EH (cell line): Measurements from ENCODE around the gene ADCY5.
"Not testable (repeated sequence)": the region's sequence is repeated elsewhere in the genome, so short reads cannot be mapped to it uniquely, and the experiment has no call there.

ENCODE experiments used
- DNase-seq: peaks from one replicate; pipeline ENCODE4 v3.0.0-alpha.2; 2015; ENCODE audit warnings: low read depth

The ADCY5 gene

GRCh38 chr3:123448536-123449101 lies at the start of gene ADCY5:
Gene ADCY5, minus strand, starts transcription at chr3:123449090. Its CDS starts 545 bp downstream, at chr3:123448545.
- DNase-seq: no peak

DNA sequence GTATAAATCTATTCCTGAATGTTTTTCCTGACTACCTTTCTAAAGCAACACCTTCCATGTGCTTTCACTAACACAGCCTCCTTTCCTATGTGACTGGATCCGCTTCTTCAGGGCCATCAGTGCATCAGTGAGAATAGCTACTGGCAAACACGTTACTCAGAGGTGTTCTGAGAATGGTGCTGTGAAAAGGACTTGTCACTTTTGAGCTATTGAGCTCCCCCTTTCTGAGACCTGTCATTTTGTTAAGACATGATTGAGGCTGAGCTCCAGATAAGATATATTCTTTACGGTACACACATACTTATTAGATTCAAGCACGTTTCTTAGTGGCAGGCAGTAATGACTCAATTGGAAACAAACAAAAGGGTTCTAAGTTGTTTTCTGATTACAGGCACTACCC lies 45.0 kb upstream of the ADCY5 start:
- no peak for DNase-seq

- no peak for DNase-seq
These were observed 43.2 kb upstream of the ADCY5 start for GRCh38 chr3:123491966-123492587.

- peak; percentile 66 for DNase-seq
These were observed 40.6 kb upstream of the ADCY5 start for GRCh38 chr3:123489400-123490004.

DNA sequence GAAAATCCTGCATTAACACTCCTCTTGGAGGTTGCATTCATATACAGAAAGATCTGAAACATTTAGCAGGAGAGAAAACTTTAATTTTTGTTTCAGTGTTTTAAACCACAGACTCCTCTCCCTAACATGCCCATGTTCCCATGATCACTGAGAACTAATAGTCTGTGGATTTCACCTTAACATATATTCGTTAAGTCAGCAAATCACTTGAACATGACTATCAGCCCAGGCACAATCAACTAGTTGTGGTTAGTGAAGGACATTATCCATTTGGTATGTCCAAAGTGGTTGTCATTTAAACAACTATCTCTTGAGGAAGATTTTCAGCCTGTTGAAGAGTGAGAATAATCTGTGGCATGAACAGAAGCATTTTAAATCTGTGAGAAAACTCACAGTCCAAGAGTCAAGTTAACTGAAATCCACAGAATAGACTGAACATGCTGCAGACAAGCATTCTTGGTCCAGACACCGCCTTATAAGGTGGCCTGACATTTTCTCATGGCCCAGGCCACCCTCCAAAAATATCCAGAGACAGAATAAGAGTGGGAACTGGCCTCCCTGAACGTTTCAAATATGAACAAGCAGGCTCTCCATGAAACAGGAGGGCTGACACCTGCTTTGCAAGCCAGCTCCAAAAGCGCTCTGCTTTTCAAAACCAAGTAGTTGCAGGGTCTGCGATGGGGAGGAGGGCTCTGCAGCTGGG lies 39.9 kb upstream of the ADCY5 start:
- DNase-seq: peak; percentile 3

DNA sequence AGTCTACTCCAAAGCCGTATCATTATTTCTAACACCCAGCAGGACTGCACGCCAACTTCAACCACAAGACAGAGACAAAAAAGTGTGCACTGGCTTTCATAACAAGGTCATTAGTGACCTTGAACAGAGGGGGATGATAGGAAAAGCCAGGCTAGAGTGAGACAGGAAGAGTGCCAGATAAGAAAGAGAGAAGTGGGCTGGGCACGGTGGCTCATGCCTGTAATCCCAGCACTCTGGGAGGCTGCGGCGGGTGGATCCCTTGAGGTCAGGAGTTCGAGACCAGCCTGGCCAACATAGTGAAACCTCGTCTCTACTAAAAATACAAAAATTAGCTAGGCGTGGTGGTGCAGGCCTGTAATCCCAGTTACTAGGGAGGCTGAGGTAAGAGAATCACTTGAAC lies 38.2 kb upstream of the ADCY5 start:
- not testable (repeated sequence) for DNase-seq

- DNase-seq: no peak
These were observed 37.6 kb upstream of the ADCY5 start for GRCh38 chr3:123486460-123486859.

GRCh38 chr3:123485551-123485950 lies 36.7 kb upstream of the ADCY5 start:
- DNase-seq: no peak

DNA sequence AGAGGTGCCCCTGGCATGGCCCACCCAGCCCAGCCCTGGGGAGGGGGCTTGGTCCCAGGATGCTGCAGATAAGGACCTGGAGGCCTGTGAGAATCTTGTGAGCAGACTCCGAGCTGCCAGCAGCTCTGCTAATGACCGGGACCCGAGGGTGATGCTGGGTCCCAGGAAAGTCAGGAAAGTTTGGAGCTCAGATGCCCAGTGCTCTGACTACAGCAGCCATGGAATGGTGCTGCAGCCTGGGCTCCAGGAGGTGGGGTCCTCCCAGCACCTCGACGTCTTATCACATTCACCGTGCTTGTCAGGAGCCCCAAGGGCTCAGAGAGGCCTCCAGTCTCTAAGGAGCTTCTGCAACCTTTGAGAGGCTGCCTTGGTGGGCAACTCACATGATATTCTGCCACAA lies 34.3 kb upstream of the ADCY5 start:
- DNase-seq: no peak

GRCh38 chr3:123481722-123482457 lies 33.0 kb upstream of the ADCY5 start:
- DNase-seq: no peak

- DNase-seq: no peak
These were observed 32.2 kb upstream of the ADCY5 start for GRCh38 chr3:123481071-123481470.

GRCh38 chr3:123480428-123480827 lies 31.5 kb upstream of the ADCY5 start:
- DNase-seq: no peak

DNA sequence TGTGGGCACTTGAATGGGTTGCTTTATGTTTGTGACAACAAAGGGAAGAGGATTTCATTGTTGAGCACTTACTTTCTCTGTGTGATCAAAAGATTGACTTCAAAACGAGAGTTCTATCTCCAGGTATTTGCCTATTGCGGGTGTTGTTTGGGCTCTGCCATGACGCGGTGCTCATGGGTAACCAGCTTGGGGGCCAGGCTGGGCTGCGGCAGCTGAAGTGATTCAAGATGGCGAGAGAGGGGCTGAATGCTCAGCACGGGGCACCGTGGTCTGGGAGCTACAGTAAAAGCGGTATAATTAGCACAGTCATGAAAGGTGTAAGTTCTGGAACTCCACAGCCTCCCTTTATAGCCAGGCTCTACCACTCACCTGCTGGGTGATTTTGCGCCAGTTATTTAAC lies 31.0 kb upstream of the ADCY5 start:
- DNase-seq: no peak

DNA sequence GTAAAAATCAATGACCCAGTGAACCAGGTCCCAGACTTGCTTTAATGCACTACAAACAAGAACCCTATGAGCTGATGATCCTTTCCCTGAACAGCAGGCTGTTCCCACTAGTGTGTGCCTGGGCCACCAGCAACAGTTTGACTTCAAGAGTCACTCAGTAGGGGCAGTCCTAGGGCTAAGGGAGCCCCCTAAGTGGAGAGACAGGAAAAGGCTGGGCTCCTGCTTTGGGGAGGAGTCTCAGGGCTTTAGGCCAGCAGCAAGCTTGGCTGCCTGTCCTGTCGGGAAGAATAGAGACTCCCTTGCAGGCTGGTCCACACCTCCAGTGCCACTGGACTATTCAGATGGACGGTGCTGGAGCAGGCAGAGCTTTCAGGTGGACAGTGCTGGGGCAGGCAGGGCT lies 29.4 kb upstream of the ADCY5 start:
- DNase-seq: no peak

DNA sequence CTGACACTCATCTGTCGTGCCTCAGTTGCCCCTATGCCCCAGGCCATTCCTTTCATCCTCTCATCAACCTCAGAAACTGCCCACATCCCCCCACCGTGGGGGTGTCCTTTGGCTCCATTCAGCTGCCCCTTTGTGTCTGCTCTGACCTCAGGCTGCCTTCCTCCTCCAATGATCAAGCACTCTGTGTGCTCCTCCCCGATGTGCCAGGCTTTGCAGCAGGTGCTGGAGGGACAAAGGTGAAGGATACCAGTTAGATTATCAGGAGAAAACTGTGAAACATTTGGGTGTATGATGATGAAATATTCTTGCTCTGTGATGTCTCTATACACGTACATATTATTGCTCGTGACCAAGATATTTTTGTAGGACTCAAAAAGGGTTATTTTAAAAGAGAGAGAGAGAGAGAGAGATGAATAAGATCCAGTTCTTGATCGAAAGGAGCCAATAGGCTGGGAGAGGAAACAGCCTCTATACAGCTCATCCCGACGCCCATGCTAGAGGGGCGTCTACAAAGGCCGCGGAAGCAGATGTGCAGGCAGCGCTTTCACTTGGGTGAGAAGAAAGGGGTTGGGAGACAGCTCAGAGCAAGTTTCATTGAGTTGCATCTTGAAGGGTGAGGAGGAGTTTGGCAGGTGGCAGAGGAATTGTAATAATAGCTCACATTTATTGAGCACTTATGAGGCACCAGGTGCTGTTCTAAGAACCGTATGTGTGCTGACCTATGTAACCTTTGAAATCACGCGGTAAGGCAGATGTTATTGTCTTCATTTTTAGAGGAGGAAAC lies 28.3 kb upstream of the ADCY5 start:
- DNase-seq: no peak

GRCh38 chr3:123475786-123476185 lies 26.9 kb upstream of the ADCY5 start:
- no peak for DNase-seq

GRCh38 chr3:123471106-123471505 lies 22.2 kb upstream of the ADCY5 start:
- DNase-seq: no peak

GRCh38 chr3:123469323-123469995 lies 20.6 kb upstream of the ADCY5 start:
- no peak for DNase-seq

DNA sequence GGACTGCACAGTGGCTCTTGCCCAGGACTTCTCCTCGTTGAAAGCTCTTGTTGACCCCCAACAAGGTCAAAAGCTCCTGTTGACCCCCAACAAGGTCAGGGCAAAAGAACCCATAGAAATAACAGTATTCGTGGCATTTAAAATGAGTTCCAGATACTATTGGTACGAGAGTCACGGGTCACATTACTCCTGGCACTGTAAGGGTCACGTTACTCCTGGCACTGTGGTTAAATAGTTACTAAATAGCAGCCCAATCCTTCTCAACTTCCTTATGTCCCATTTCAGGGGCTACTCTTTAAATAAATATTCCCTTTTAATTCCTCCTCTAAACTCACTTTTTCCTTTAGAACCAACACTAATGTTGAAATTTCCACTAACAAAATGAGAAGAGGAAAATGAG lies 18.2 kb upstream of the ADCY5 start:
- DNase-seq: no peak

DNA sequence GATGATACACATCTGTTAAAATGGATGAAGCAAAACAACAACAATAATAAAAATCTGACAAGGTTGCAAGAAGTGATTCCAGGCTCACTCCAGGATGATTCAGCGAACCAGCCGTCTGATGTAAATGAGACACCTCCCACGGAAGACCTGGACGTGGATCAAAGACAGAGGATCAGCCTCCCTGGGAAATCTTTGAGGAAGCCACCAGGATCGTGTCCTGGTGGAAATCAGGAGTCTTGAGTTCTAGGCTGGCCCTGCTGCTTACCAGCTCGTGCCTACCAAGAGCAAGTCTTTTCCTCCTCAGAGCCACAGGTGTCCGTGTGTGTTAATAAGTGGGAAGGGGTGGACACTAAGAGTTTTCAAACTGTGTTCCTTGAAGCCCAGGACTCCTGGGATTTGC lies 15.3 kb upstream of the ADCY5 start:
- DNase-seq: no peak

GRCh38 chr3:123459862-123460261 lies 11.0 kb upstream of the ADCY5 start:
- no peak for DNase-seq
